Loucy (cell line): ENCODE measurements around the gene ARHGEF9.

ENCODE experiments used
- H2AFZ ChIP-seq: fragments of 200-600 bp; sonication (generic); 2 replicates; pipeline ENCODE4 v1.6.0; 2016; ENCODE audit warnings: antibody characterized with exemption, mild to moderate bottlenecking, low read length, moderate library complexity
- H3F3A ChIP-seq: fragments of 200-600 bp; 2 replicates; pipeline ENCODE4 v1.6.0; 2016; ENCODE audit warnings: antibody characterized with exemption, low read depth, mild to moderate bottlenecking
- H3K27me3 ChIP-seq: fragments of 200-600 bp; sonication (generic); 2 replicates; pipeline ENCODE4 v1.6.1; 2014; ENCODE audit warnings: low read length, mild to moderate bottlenecking; ENCODE audit not compliant: insufficient read depth, poor library complexity, severe bottlenecking
- H3K36me3 ChIP-seq: fragments of 200-600 bp; sonication (generic); 2 replicates; pipeline ENCODE4 v1.6.1; 2016; ENCODE audit warnings: low read length; ENCODE audit not compliant: insufficient read depth
- H3K4me1 ChIP-seq: fragments of 200-600 bp; sonication (generic); 2 replicates; pipeline ENCODE4 v1.5.1; 2014; ENCODE audit warnings: low read length, mild to moderate bottlenecking; ENCODE audit not compliant: insufficient read depth, poor library complexity, severe bottlenecking
- H3K4me2 ChIP-seq: fragments of 200-600 bp; sonication (generic); 2 replicates; pipeline ENCODE4 v1.6.0; 2014; ENCODE audit warnings: antibody characterized with exemption, low read length, low read depth, mild to moderate bottlenecking; ENCODE audit not compliant: poor library complexity, severe bottlenecking
- H3K4me3 ChIP-seq: fragments of 200-600 bp; sonication (generic); 2 replicates; pipeline ENCODE4 v1.5.1; 2014; ENCODE audit warnings: low read length, mild to moderate bottlenecking, mixed read lengths; ENCODE audit not compliant: poor library complexity, severe bottlenecking
- H3K79me2 ChIP-seq: fragments of 200-600 bp; sonication (generic); 2 replicates; pipeline ENCODE4 v1.6.1; 2014; ENCODE audit warnings: low read length; ENCODE audit not compliant: insufficient read depth
- H3K9ac ChIP-seq: fragments of 200-600 bp; sonication (generic); 2 replicates; pipeline ENCODE4 v1.6.0; 2014; ENCODE audit warnings: mild to moderate bottlenecking, low read depth, low read length, moderate library complexity; ENCODE audit not compliant: poor library complexity, severe bottlenecking
- H3K9me2 ChIP-seq: fragments of 200-600 bp; sonication (generic); replicated peaks from 2 replicates; pipeline ENCODE4 v1.6.1; 2016; ENCODE audit warnings: low read depth, low read length, mixed read lengths
- H3K9me3 ChIP-seq: fragments of 200-600 bp; sonication (generic); 2 replicates; pipeline ENCODE4 v1.6.1; 2014; ENCODE audit warnings: mild to moderate bottlenecking, antibody characterized with exemption, low read length, low read depth; ENCODE audit not compliant: insufficient read depth
- H4K20me1 ChIP-seq: fragments of 200-600 bp; sonication (generic); 2 replicates; pipeline ENCODE4 v1.6.0; 2014; ENCODE audit warnings: antibody characterized with exemption, low read length, mild to moderate bottlenecking; ENCODE audit not compliant: insufficient read depth, poor library complexity, severe bottlenecking
- EZH2phosphoT487 ChIP-seq: fragments of 200-600 bp; IDR thresholded peaks from 2 replicates; pipeline ENCODE4 v1.6.1; 2018; ENCODE audit warnings: antibody characterized with exemption, mild to moderate bottlenecking, moderate library complexity, borderline replicate concordance
- TF ChIP-seq, protein P1 (sequence below): fragments of 200-600 bp; sonication (generic); conservative IDR thresholded peaks from 2 replicates; pipeline ENCODE4 v1.5.1; 2014; ENCODE audit warnings: mild to moderate bottlenecking, antibody characterized with exemption, low read length

ARHGEF9 gene

DNA sequence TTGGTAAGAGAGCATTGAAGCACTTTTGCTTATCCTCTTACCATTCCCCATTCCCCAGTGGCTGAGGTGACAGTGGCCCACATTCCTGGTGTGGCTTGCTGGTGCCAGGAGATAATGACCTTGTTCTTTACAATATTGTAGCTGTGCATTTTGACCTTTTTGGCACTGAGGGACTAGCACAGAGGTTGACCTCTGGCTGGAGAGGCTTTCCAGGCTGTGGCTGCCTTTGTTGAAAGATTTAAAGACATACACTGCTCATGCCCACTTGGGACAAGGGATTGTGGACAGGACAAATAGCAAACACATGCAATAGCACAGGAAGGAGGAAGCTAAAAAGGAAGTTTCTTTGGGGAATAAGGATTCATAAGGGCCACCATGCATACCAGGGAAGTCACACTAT is 65.4 kb downstream of the ARHGEF9 start:
- no peak overlapping the region for H3K9ac ChIP-seq
- H3K9me3 ChIP-seq: no peaks in the 10 kb centered on the region
- no peaks in the 10 kb centered on the region; the same call in 1 of the 2 replicates for H3K36me3 ChIP-seq
- no peak overlapping the region for H3K4me2 ChIP-seq
- no peak overlapping the region for H3K4me3 ChIP-seq
- no peak for TF ChIP-seq EZH2phosphoT487
- TF ChIP-seq, protein P1, sequence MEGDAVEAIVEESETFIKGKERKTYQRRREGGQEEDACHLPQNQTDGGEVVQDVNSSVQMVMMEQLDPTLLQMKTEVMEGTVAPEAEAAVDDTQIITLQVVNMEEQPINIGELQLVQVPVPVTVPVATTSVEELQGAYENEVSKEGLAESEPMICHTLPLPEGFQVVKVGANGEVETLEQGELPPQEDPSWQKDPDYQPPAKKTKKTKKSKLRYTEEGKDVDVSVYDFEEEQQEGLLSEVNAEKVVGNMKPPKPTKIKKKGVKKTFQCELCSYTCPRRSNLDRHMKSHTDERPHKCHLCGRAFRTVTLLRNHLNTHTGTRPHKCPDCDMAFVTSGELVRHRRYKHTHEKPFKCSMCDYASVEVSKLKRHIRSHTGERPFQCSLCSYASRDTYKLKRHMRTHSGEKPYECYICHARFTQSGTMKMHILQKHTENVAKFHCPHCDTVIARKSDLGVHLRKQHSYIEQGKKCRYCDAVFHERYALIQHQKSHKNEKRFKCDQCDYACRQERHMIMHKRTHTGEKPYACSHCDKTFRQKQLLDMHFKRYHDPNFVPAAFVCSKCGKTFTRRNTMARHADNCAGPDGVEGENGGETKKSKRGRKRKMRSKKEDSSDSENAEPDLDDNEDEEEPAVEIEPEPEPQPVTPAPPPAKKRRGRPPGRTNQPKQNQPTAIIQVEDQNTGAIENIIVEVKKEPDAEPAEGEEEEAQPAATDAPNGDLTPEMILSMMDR: no peak
- no peaks in the 10 kb centered on the region for H3K4me1 ChIP-seq
- H4K20me1 ChIP-seq: no peaks in the 10 kb centered on the region
- H2AFZ ChIP-seq: no peak overlapping the region
- H3K27me3 ChIP-seq: no peaks in the 10 kb centered on the region
- H3K79me2 ChIP-seq: no peaks in the 10 kb centered on the region
- H3K9me2 ChIP-seq: no peaks in the 10 kb centered on the region
- H3F3A ChIP-seq: no peaks in the 10 kb centered on the region

DNA sequence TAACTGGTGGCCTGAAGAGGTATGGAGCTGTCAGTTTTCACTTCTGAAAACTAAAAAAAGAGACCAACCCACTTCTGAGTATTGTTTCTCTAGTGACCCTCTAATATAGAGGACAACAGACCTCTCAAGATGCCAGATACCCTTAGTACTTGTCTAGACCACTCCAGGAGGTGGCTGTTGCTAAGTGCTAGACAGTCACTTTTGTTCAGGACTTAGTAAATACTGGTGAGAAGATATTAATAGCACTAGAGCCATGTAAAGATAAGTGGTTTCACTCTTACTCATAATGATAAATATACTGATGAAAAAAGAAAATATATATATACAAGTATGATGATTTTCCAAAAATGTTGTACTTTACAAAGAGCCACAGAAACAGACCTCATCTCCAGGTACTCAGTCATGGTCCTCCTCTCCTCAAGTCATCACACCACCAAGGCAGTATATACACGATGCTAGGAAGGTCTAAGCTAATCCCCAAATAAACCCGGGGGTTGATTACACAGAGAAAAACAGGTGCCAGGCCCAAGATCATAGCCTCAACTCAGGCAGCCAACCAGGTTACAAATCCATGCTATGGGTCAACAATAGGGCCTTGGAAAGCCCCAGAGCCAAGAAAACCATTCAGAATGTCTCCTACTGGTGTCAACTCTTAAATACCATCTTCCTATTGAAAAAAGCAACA is 66.9 kb downstream of the ARHGEF9 start:
- Histone ChIP-seq H3K27me3 (no peaks in the 10 kb centered on the region), H3K4me3 (no peak overlapping the region), H3K4me2 (no peak overlapping the region), H2AFZ (no peak overlapping the region), H4K20me1 (no peaks in the 10 kb centered on the region), H3F3A (no peaks in the 10 kb centered on the region), H3K4me1 (no peaks in the 10 kb centered on the region), H3K36me3 (no peaks in the 10 kb centered on the region; the same call in 1 of the 2 replicates), H3K9ac (no peak overlapping the region), H3K79me2 (no peaks in the 10 kb centered on the region), H3K9me2 (no peaks in the 10 kb centered on the region), H3K9me3 (no peaks in the 10 kb centered on the region)
- TF ChIP-seq, protein P1: no peak
- TF ChIP-seq EZH2phosphoT487: no peak

DNA sequence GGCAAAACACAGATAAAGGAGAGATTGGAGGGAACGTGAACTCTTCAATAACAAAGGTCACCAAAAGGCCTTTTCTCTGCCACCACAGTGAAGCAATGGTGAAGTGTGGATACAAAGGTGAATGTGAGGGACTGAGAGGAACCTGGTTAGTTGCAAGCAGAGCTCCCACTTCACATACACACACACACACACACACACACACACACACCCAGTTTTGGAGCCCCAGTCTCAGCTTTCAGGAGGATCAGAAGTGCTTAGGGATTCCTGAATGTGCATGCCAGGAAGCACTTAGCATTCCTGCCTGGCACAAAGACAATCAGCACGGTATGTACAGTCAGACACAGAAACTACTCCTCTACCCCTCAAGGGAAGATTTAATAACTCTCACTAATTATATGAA is 71.5 kb downstream of the ARHGEF9 start:
- Histone ChIP-seq H4K20me1 (no peaks in the 10 kb centered on the region), H3K36me3 (no peaks in the 10 kb centered on the region; the same call in 1 of the 2 replicates), H3K79me2 (no peaks in the 10 kb centered on the region)

More for the DNA sequence above, 71.5 kb downstream of the ARHGEF9 start:
- no peaks in the 10 kb centered on the region for H3K27me3 ChIP-seq
- no peaks in the 10 kb centered on the region for H3F3A ChIP-seq
- no peak overlapping the region for H3K4me3 ChIP-seq
- TF ChIP-seq, protein P1: no peak
- TF ChIP-seq EZH2phosphoT487: no peak
- H3K9me3 ChIP-seq: no peaks in the 10 kb centered on the region
- no peak overlapping the region for H3K9ac ChIP-seq
- no peaks in the 10 kb centered on the region for H3K4me1 ChIP-seq
- no peaks in the 10 kb centered on the region for H3K9me2 ChIP-seq
- H2AFZ ChIP-seq: no peak overlapping the region
- no peak overlapping the region for H3K4me2 ChIP-seq
